ENCODE measurements around the gene EMP1. TPM values are rescaled to one million over a fixed set of nuclear protein-coding genes. Genes with fewer than 3 reads are reported as not detected.

The EMP1 gene
- total and polyA plus RNA-seq, 9 of the 15 experiments (the other 6 are each of a cell fraction or from before 2014, with no cell fraction given): 0.10 to 0.60 TPM; not detected in 7

DNA sequence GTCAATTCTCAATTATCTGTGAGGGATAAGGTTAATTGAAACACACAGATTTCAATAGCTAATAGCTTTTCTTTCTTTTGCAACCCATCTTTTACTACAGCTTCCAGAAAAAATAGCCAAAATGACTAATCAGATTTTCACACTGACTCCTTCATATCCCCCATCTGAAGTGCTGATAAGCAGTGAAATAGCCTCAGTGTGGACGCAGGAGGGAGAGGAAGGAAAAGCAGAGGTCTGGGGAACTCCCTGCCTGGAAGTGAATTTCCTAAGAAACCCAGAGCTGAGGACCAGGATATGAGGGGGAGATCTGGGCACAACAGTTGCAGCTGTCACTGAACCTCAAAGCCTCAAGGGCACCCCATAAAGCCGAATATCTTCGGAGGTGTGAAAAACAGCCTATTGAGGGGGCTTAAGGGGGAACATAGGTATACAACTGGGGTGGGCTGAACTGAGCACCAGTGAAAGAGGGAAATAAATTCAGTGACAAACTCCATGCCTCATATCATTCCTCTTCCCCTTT lies 60.9 kb downstream of the EMP1 start:
- ATAC-seq (no peak), DNase-seq (ENCODE audit: extremely low read depth in 1 of 4, low spot score in 3 of 4) (no peak), FAIRE-seq (no peak)
- Histone ChIP-seq H4K20me1 (replicated peaks; ENCODE audit: control insufficient read depth, insufficient read depth, low read length) (no peaks in the 10 kb centered on the region), H3K79me2 (ENCODE audit: control insufficient read depth, insufficient read depth, low read length) (no peaks in the 10 kb centered on the region), H3K4me2 (ENCODE audit: insufficient read depth, low read length) (no peak overlapping the region), H3K4me1 (replicated peaks in 1 of 2; ENCODE audit: control insufficient read depth in 2 of 2, insufficient read depth in 2 of 2, low read length in 2 of 2) (peaks cover 0 to 3% of the 10 kb centered on the region in 2 experiments; a peak in 1 of 5 replicates), H3K36me3 (ENCODE audit: control insufficient read depth, insufficient read depth, low read length) (no peaks in the 10 kb centered on the region), H3K27ac (ENCODE audit: extremely low read depth, low read depth, low read length) (no peak overlapping the region), H3K4me3 (no peak overlapping the region), H3K27me3 (ENCODE audit: control insufficient read depth in 2 of 2, insufficient read depth in 2 of 2, low read length in 2 of 2) (no peaks in the 10 kb centered on the region; a peak in 1 of 5 replicates), H3K9me1 (ENCODE audit: control insufficient read depth, insufficient read depth, low read length) (no peaks in the 10 kb centered on the region), H3K9me3 (replicated peaks; ENCODE audit: control insufficient read depth, insufficient read depth, low read depth, low read length) (no peaks in the 10 kb centered on the region), H2AFZ (ENCODE audit: low read depth, low read length) (no peak overlapping the region), H3K9ac (ENCODE audit: insufficient read depth in 1 of 2, low read depth in 2 of 2, low read length in 2 of 2) (no peak overlapping the region)
- in situ Hi-C loops (cut with MboI): no loop called here
- ChIA-PET POLR2A (interaction anchor here (0.6 to 0.7 kb wide), 2 partner anchors 19 to 273 kb away, joined by 4 read pairs; no protein-coding TSS in a partner anchor), CTCF (ENCODE audit: low intra/inter-chr PET ratio) (no interaction called here)
- TF ChIP-seq, protein P1, sequence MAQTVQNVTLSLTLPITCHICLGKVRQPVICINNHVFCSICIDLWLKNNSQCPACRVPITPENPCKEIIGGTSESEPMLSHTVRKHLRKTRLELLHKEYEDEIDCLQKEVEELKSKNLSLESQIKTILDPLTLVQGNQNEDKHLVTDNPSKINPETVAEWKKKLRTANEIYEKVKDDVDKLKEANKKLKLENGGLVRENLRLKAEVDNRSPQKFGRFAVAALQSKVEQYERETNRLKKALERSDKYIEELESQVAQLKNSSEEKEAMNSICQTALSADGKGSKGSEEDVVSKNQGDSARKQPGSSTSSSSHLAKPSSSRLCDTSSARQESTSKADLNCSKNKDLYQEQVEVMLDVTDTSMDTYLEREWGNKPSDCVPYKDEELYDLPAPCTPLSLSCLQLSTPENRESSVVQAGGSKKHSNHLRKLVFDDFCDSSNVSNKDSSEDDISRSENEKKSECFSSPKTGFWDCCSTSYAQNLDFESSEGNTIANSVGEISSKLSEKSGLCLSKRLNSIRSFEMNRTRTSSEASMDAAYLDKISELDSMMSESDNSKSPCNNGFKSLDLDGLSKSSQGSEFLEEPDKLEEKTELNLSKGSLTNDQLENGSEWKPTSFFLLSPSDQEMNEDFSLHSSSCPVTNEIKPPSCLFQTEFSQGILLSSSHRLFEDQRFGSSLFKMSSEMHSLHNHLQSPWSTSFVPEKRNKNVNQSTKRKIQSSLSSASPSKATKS (CRISPR knock-in tag; IDR thresholded peaks at IDR 0.05): no peak
- TF ChIP-seq SIN3B (IDR thresholded peaks at IDR 0.05; ENCODE audit: low read depth): no peak
- TF ChIP-seq ATF7 (IDR thresholded peaks at IDR 0.05): no peak
- TF ChIP-seq YBX1 (IDR thresholded peaks at IDR 0.05): no peak
- no peak for TF ChIP-seq ZNF695 (CRISPR knock-in tag; IDR thresholded peaks at IDR 0.05)
- TF ChIP-seq, protein P2, sequence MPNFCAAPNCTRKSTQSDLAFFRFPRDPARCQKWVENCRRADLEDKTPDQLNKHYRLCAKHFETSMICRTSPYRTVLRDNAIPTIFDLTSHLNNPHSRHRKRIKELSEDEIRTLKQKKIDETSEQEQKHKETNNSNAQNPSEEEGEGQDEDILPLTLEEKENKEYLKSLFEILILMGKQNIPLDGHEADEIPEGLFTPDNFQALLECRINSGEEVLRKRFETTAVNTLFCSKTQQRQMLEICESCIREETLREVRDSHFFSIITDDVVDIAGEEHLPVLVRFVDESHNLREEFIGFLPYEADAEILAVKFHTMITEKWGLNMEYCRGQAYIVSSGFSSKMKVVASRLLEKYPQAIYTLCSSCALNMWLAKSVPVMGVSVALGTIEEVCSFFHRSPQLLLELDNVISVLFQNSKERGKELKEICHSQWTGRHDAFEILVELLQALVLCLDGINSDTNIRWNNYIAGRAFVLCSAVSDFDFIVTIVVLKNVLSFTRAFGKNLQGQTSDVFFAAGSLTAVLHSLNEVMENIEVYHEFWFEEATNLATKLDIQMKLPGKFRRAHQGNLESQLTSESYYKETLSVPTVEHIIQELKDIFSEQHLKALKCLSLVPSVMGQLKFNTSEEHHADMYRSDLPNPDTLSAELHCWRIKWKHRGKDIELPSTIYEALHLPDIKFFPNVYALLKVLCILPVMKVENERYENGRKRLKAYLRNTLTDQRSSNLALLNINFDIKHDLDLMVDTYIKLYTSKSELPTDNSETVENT (CRISPR knock-in tag; IDR thresholded peaks at IDR 0.05): no peak
- TF ChIP-seq STAG1 (CRISPR knock-in tag; IDR thresholded peaks at IDR 0.05; ENCODE audit: borderline replicate concordance): no peak
- no peak for TF ChIP-seq ZNF311 (CRISPR knock-in tag; IDR thresholded peaks at IDR 0.05)
- TF ChIP-seq ZBED1 (IDR thresholded peaks at IDR 0.05): no peak
- TF ChIP-seq, protein P3, sequence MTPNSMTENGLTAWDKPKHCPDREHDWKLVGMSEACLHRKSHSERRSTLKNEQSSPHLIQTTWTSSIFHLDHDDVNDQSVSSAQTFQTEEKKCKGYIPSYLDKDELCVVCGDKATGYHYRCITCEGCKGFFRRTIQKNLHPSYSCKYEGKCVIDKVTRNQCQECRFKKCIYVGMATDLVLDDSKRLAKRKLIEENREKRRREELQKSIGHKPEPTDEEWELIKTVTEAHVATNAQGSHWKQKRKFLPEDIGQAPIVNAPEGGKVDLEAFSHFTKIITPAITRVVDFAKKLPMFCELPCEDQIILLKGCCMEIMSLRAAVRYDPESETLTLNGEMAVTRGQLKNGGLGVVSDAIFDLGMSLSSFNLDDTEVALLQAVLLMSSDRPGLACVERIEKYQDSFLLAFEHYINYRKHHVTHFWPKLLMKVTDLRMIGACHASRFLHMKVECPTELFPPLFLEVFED (CRISPR knock-in tag; conservative IDR thresholded peaks at IDR 0.05): no peak
- TF ChIP-seq SMARCC2 (IDR thresholded peaks at IDR 0.05; ENCODE audit: low read depth): no peak
- TF ChIP-seq, protein P4, sequence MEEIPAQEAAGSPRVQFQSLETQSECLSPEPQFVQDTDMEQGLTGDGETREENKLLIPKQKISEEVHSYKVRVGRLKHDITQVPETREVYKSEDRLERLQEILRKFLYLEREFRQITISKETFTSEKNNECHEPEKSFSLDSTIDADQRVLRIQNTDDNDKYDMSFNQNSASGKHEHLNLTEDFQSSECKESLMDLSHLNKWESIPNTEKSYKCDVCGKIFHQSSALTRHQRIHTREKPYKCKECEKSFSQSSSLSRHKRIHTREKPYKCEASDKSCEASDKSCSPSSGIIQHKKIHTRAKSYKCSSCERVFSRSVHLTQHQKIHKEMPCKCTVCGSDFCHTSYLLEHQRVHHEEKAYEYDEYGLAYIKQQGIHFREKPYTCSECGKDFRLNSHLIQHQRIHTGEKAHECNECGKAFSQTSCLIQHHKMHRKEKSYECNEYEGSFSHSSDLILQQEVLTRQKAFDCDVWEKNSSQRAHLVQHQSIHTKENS (CRISPR knock-in tag; IDR thresholded peaks at IDR 0.05): no peak
- TF ChIP-seq, protein P5, sequence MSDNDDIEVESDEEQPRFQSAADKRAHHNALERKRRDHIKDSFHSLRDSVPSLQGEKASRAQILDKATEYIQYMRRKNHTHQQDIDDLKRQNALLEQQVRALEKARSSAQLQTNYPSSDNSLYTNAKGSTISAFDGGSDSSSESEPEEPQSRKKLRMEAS (CRISPR knock-in tag; IDR thresholded peaks at IDR 0.05): no peak
- WGBS (ENCODE audit: insufficient coverage, low coverage, missing lambda C conversion rate): 0% methylated on average over 2 of the region's 3 CpGs
- BruUV-seq (replicated peaks): no TSS peak
- intact Hi-C loops (cut with micrococcal nuclease): loop anchor here (5.0 to 10.0 kb wide), 2 partner anchors 67 to 910 kb away; no protein-coding TSS in a partner anchor
